Left lung (tissue), 10 donors: Measurements from ENCODE around the gene ERBB3. TPM values are rescaled to one million over a fixed set of nuclear protein-coding genes. Genes with fewer than 3 reads are reported as not detected.
"Not testable (repeated sequence)": the region's sequence is repeated elsewhere in the genome, so short reads cannot be mapped to it uniquely, and the experiment has no call there.

ENCODE experiments used
- ATAC-seq: fragments of 200-7000 bp; cut with Tn5 transposase; one replicate; pipeline ENCODE4 v1.9.1; 2020; ENCODE audit warnings: moderate library complexity
- DNase-seq, 4 donors: peaks; one replicate each; pipeline ENCODE4 v3.0.0-alpha.2; 2013 to 2020
- H3K27ac ChIP-seq, 2 donors: fragments of 200-600 bp; sonication (generic) in 1 of 2; one replicate each; pipeline versions ENCODE4 v1.5.0 to v1.8.0; 2020 to 2021
- H3K27me3 ChIP-seq, 2 donors: fragments of 200-600 bp; sonication (generic) in 1 of 2; one replicate each; pipeline versions ENCODE4 v1.5.0 to v1.8.0; 2020 to 2021
- H3K36me3 ChIP-seq, 2 donors: fragments of 200-600 bp; sonication (generic) in 1 of 2; one replicate each; pipeline versions ENCODE4 v1.5.0 to v1.8.0; 2020 to 2021
- H3K4me1 ChIP-seq, 2 donors: fragments of 200-600 bp; one replicate each; pipeline ENCODE4 v1.8.0; 2021
- H3K4me3 ChIP-seq, 2 donors: fragments of 200-600 bp; sonication (generic) in 1 of 2; one replicate each; pipeline versions ENCODE4 v1.5.0 to v1.8.0; 2020 to 2021; ENCODE audit warnings: mild to moderate bottlenecking in 1 of 2
- H3K9me3 ChIP-seq, 2 donors: fragments of 200-600 bp; sonication (generic) in 1 of 2; one replicate each; pipeline versions ENCODE4 v1.5.0 to v1.8.0; 2020 to 2021
- intact Hi-C, 2 donors: fragments of 100-400 bp; cut with DNase I; formaldehyde crosslinking; loops; one replicate each; pipeline versions ENCODE4 v1.11.2 to v1.14.2; 2022
- polyA plus RNA-seq, 6 donors: library from polyadenylated mRNA; unstranded; fragments of 120-200 nt; gene quantifications; one replicate each; pipeline ENCODE4 v1.2.1, GENCODE V29; 2013; ENCODE audit not compliant: insufficient read length in 6 of 6
- total RNA-seq, 2 donors: library from RNA; stranded (reverse); fragmentation: NEBNext Ultra II Directional; extraction: Animal tissue kit (Norgen Biotek cat#: 25700); gene quantifications; one replicate each; pipeline ENCODE4 v1.2.1, GENCODE V29; 2021
- TF ChIP-seq, protein P1 (sequence below), 2 donors: fragments of 200-600 bp; sonication (generic) in 1 of 2; IDR thresholded peaks; one replicate each; pipeline versions ENCODE4 v1.5.0 to v1.8.0; 2021; ENCODE audit warnings: antibody characterized with exemption in 2 of 2
- donor health status: DM: no; HTN: yes; CAD: no.
- donor health status: DM: no; HTN: no; CAD: no.

ERBB3 gene
- total and polyA plus RNA-seq, 8 donors, result 38.6 to 96.1 (median 82.1) TPM

DNA sequence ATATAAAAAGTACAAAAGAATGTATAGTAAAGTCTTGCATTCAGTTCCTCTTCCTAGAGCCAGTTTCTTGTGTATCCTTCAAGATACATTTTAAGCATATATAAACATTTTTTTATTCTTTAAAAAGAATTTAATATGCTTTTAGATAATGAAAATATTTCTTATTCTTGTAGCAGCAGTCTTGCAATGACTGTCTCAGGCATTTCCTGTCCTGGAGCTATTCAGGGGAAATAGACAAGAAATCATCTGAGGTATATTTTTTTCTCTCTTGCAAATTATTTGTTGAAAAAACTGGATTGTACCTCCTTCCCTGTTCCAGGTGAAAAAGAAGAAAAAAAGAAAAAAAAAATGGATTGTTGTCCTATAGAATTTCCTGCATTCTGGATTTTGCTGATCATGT is 17.0 kb upstream of the ERBB3 start:
- Histone ChIP-seq H3K4me1 (no peaks in the 10 kb centered on the region), H3K27ac (no peak overlapping the region), H3K27me3 (no peaks in the 10 kb centered on the region), H3K4me3 (no peak overlapping the region), H3K9me3 (no peaks in the 10 kb centered on the region), H3K36me3 (no peaks in the 10 kb centered on the region)
- no peak for ATAC-seq
- TF ChIP-seq, protein P1, sequence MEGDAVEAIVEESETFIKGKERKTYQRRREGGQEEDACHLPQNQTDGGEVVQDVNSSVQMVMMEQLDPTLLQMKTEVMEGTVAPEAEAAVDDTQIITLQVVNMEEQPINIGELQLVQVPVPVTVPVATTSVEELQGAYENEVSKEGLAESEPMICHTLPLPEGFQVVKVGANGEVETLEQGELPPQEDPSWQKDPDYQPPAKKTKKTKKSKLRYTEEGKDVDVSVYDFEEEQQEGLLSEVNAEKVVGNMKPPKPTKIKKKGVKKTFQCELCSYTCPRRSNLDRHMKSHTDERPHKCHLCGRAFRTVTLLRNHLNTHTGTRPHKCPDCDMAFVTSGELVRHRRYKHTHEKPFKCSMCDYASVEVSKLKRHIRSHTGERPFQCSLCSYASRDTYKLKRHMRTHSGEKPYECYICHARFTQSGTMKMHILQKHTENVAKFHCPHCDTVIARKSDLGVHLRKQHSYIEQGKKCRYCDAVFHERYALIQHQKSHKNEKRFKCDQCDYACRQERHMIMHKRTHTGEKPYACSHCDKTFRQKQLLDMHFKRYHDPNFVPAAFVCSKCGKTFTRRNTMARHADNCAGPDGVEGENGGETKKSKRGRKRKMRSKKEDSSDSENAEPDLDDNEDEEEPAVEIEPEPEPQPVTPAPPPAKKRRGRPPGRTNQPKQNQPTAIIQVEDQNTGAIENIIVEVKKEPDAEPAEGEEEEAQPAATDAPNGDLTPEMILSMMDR (IDR thresholded peaks at IDR 0.05), result no peak
- no peak for DNase-seq
- intact Hi-C loops, result no loop called here

DNA sequence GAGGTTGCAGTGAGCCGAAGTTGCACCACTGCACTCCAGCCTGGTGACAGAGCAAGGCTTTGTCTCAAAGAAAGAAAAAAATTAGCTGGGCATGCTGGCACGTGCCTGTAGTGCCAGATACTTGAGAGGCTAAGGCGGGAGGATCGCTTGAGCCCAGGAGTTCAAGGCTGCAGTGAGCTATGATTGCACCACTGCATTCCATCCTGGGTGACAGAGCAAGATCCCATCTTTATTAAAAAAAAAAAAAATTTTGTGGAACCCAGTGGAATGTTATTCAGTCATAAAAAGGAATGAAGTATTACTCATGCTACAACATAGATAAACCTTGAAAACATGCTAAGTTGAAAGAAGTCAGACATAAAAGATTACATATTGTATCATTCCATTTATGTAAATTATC is 8.3 kb upstream of the ERBB3 start:
- Histone ChIP-seq H3K27ac (no peak overlapping the region), H3K9me3 (no peaks in the 10 kb centered on the region), H3K4me3 (no peak overlapping the region), H3K27me3 (no peaks in the 10 kb centered on the region), H3K36me3 (no peaks in the 10 kb centered on the region), H3K4me1 (no peaks in the 10 kb centered on the region)
- no peak for DNase-seq
- intact Hi-C loops, result no loop called here
- no peak for ATAC-seq
- TF ChIP-seq, protein P1 (IDR thresholded peaks at IDR 0.05), result no peak

DNA sequence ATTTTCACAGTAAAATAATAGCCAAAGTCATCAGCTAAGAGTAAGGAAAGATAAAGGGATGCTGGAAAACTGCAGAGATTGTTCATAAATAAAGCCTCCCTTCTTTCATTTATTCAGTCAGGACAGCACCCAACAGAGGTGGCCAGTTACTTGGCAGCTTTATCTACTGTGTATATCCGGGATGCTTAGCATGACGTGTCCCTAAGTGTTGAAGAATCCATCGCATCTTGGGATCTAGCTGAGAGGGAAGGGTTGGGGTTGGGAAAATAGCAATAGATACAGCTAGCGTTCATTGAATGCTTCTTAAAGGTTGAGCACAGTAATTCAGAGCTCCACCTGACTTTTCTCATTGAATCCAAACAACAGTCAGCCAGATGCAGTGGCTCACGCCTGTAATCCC is 5.6 kb upstream of the ERBB3 start:
- Histone ChIP-seq H3K36me3 (no peaks in the 10 kb centered on the region), H3K9me3 (no peaks in the 10 kb centered on the region), H3K27me3 (peaks cover 0 to 8% of the 10 kb centered on the region in 2 donors), H3K27ac (no peak overlapping the region), H3K4me1 (peaks cover 0 to 11% of the 10 kb centered on the region in 2 donors), H3K4me3 (no peak overlapping the region)
- intact Hi-C loops, result no loop called here
- ATAC-seq (no peak), DNase-seq (no peak)
- TF ChIP-seq, protein P1 (IDR thresholded peaks at IDR 0.05), result no peak

DNA sequence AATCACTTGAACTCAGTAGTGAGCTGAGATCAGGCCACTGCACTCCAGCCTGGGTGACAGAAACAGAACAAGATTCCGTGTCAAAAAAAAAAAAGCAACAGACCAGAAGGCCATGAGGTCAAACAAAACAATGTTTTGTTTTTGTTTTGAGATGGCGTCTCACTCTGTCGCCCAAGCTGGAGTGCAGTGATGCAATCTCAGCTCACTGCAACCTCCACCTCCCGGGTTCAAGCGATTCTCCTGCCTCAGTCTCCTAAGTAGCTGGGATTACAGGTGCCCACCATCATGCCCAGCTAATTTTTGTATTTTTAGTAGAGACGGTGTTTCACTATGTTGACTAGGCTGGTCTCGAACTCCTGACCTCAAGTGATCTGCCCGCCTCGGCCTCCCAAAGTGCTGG is 2.0 kb upstream of the ERBB3 start:
- intact Hi-C loops, H3K4me3 ChIP-seq, H3K9me3 ChIP-seq, ATAC-seq, H3K36me3 ChIP-seq, DNase-seq, H3K27ac ChIP-seq: not testable (repeated sequence)
- Histone ChIP-seq H3K4me1 (peaks cover 0 to 25% of the 10 kb centered on the region in 2 donors), H3K27me3 (peaks cover 0 to 41% of the 10 kb centered on the region in 2 donors)

DNA sequence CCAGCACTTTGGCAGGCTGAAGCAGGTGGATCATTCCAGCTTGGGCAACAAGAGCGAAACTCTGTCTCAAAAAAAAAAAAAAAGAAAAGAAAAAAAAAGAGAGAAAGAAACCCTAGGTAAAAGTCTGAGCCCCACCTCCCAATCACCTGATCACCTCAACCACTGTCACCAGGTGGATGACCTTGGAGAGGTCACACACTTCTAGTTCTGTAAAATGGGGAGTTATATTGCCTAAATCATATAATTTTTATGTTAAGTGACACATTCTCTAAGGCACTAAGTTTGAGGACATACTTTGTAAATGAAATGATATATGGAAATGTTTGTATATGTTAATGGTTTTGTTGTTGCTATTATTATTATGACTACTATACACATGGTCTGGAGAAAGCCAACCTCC is 1.5 kb upstream of the ERBB3 start:
- no peaks in the 10 kb centered on the region for H3K9me3 ChIP-seq
- H3K4me1 ChIP-seq, result peaks cover 0 to 25% of the 10 kb centered on the region in 2 donors
- TF ChIP-seq, protein P1 (IDR thresholded peaks at IDR 0.05), result no peak
- H3K27ac ChIP-seq, result peak overlapping the region; percentile 82 to 85
- DNase-seq (no peak), ATAC-seq (no peak)
- no peak overlapping the region for H3K4me3 ChIP-seq
- H3K36me3 ChIP-seq, result no peaks in the 10 kb centered on the region
- intact Hi-C loops, result no loop called here
- peaks cover 0 to 44% of the 10 kb centered on the region in 2 donors for H3K27me3 ChIP-seq
